ENCODE measurements around the gene SHANK1.

Gene SHANK1

GRCh38 chr19:50640368-50640767, 79.2 kb downstream of the SHANK1 start:
- TF ChIP-seq SIN3A (IDR thresholded peaks at IDR 0.05; ENCODE audit: borderline replicate concordance, insufficient read depth, low read length) (no peak), TAF1 (IDR thresholded peaks at IDR 0.05; ENCODE audit: borderline replicate concordance, insufficient read depth, low read length) (no peak), FOXP2 (optimal IDR thresholded peaks at IDR 0.05; ENCODE audit: borderline replicate concordance, extremely low read depth, extremely low read length, insufficient read depth) (no peak), REST (IDR thresholded peaks at IDR 0.05; ENCODE audit: insufficient read depth in 1 of 2, low read depth in 2 of 2, low read length in 2 of 2) (no peak), POLR2AphosphoS5 (IDR thresholded peaks at IDR 0.05; ENCODE audit: low read depth, low read length) (no peak)

GRCh38 chr19:50639121-50640112, 80.2 kb downstream of the SHANK1 start, which contains the start of gene SYT3:
Gene SYT3, minus strand, starts transcription at chr19:50639881. Its CDS starts 2,470 bp downstream, at chr19:50637411.
- TF ChIP-seq SIN3A (IDR thresholded peaks at IDR 0.05; ENCODE audit: borderline replicate concordance, insufficient read depth, low read length) (no peak), POLR2AphosphoS5 (IDR thresholded peaks at IDR 0.05; ENCODE audit: low read depth, low read length) (no peak), REST (IDR thresholded peaks at IDR 0.05; ENCODE audit: insufficient read depth in 1 of 2, low read depth in 2 of 2, low read length in 2 of 2) (no peak), FOXP2 (optimal IDR thresholded peaks at IDR 0.05; ENCODE audit: borderline replicate concordance, extremely low read depth, extremely low read length, insufficient read depth) (no peak), TAF1 (IDR thresholded peaks at IDR 0.05; ENCODE audit: borderline replicate concordance, insufficient read depth, low read length) (no peak)

DNA sequence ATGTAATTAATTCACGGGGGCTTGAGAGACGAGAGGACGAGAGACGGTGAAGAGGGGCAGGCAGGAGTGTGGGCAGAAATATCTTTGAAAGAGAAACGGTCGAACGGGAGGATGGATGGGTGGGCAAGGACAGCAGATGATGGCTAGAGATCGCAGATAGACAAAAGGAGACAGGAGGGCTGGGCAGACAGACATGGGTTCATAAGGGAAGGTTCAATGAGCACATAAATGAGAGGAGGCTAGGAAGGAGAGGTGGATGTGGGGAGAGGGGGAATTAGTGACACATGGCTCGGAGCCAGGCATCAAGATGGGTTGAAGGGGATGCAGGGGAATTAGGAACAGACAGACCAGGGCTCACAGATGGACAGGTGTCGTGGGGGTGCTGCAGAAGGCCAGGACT, 81.0 kb downstream of the SHANK1 start:
- TF ChIP-seq SIN3A (IDR thresholded peaks at IDR 0.05; ENCODE audit: borderline replicate concordance, insufficient read depth, low read length): no peak
- no peak for TF ChIP-seq FOXP2 (optimal IDR thresholded peaks at IDR 0.05; ENCODE audit: borderline replicate concordance, extremely low read depth, extremely low read length, insufficient read depth)
- no peak for TF ChIP-seq REST (IDR thresholded peaks at IDR 0.05; ENCODE audit: insufficient read depth in 1 of 2, low read depth in 2 of 2, low read length in 2 of 2)
- TF ChIP-seq POLR2AphosphoS5 (IDR thresholded peaks at IDR 0.05; ENCODE audit: low read depth, low read length): no peak
- no peak for TF ChIP-seq TAF1 (IDR thresholded peaks at IDR 0.05; ENCODE audit: borderline replicate concordance, insufficient read depth, low read length)

DNA sequence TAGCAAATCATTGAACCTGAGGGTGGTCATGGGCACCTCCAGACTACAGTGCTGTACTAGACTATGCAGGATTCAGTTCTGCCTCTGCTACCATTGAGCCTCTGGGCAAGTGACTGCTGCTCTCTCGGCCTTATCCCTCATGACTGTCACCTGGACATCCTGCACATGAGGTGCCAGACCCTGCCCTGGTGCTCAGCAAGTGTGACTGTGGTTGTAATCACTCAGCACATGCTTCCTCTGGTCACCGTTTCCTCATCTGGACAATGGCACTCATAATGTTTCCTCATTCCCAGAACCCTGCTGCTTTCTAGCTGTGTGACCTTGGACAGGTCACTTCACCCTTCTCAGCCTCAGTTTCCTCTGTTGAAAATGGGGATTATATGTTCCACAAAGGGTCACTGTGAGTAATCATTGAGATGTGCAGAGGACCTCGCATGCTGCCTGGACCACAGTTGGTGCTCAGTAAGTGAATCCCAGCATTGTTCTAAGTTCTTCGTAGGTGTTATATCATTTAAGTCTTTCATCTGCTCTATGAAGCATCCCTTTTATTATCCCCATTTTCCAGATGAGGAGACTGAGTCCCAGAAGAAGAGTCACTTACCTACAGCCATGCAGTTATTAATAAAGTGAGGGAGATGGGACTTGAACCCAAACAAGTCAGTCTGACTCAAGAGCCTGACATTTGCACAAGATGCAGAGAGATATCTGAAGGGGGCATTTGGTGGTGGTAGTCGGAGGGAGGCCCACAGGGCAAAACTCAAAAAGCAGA, 83.1 kb downstream of the SHANK1 start:
- TF ChIP-seq POLR2AphosphoS5 (IDR thresholded peaks at IDR 0.05; ENCODE audit: low read depth, low read length): no peak
- TF ChIP-seq FOXP2 (optimal IDR thresholded peaks at IDR 0.05; ENCODE audit: borderline replicate concordance, extremely low read depth, extremely low read length, insufficient read depth): no peak
- TF ChIP-seq TAF1 (IDR thresholded peaks at IDR 0.05; ENCODE audit: borderline replicate concordance, insufficient read depth, low read length): no peak
- no peak for TF ChIP-seq REST (IDR thresholded peaks at IDR 0.05; ENCODE audit: insufficient read depth in 1 of 2, low read depth in 2 of 2, low read length in 2 of 2)
- no peak for TF ChIP-seq SIN3A (IDR thresholded peaks at IDR 0.05; ENCODE audit: borderline replicate concordance, insufficient read depth, low read length)

Measured in PFSK-1 (cell line).